IPS-20b (cell line): Measurements from ENCODE around the gene VPS13D.
A peak's percentile ranks its signal among the peaks of the same experiment; 100 is the strongest.

Experiments
- H3K27ac ChIP-seq: one replicate; pipeline ENCODE4 v1.5.1; 2013; ENCODE audit warnings: low read length
- H3K27me3 ChIP-seq: 2 replicates; pipeline ENCODE4 v1.6.1; 2013; ENCODE audit warnings: mild to moderate bottlenecking, low read length, inconsistent platforms; ENCODE audit not compliant: insufficient read depth
- H3K36me3 ChIP-seq: 2 replicates; pipeline ENCODE4 v1.6.1; 2013; ENCODE audit warnings: low read depth, mild to moderate bottlenecking, inconsistent platforms, low read length, moderate library complexity; ENCODE audit not compliant: insufficient read depth
- H3K4me1 ChIP-seq: 2 replicates; pipeline ENCODE4 v1.6.1; 2013; ENCODE audit warnings: mild to moderate bottlenecking, control low read depth, inconsistent platforms, low read length, moderate library complexity; ENCODE audit not compliant: insufficient read depth
- H3K4me3 ChIP-seq: 2 replicates; pipeline ENCODE4 v1.5.1; 2013; ENCODE audit warnings: mild to moderate bottlenecking, low read length, inconsistent platforms
- H3K9ac ChIP-seq: 2 replicates; pipeline ENCODE4 v1.6.1; 2013; ENCODE audit warnings: low read depth, mild to moderate bottlenecking, inconsistent platforms, low read length, moderate library complexity
- H3K9me3 ChIP-seq: 2 replicates; pipeline ENCODE4 v1.6.1; 2013; ENCODE audit warnings: mild to moderate bottlenecking, low read depth, low read length, inconsistent platforms; ENCODE audit not compliant: insufficient read depth

VPS13D gene

DNA sequence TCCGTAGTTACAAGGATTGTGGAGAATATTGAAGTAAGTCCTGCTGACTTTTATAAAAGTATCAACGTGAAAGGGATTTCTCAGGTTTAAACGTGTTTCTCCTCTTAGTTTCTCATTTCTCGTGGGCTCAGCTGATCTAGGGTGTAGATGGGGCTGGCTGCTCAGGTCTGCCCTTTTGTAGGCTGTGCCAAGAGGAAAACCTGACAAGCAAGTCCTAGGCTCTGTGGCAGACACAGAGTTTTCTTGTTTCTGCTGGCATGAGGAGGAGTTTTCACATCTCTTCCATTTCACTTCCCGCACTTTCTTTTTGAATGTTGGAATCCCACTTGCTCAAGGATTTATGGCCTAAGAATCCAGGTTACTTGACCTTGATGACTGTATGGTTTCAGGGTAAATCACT lies 14.8 kb downstream of the VPS13D start:
- H3K9ac ChIP-seq, result no peak overlapping the region
- no peaks in the 10 kb centered on the region for H3K9me3 ChIP-seq
- H3K36me3 ChIP-seq, result peaks cover 30% of the 10 kb centered on the region
- no peaks in the 10 kb centered on the region for H3K27me3 ChIP-seq
- peaks cover 31% of the 10 kb centered on the region for H3K4me1 ChIP-seq
- no peak overlapping the region for H3K4me3 ChIP-seq
- no peak overlapping the region for H3K27ac ChIP-seq

DNA sequence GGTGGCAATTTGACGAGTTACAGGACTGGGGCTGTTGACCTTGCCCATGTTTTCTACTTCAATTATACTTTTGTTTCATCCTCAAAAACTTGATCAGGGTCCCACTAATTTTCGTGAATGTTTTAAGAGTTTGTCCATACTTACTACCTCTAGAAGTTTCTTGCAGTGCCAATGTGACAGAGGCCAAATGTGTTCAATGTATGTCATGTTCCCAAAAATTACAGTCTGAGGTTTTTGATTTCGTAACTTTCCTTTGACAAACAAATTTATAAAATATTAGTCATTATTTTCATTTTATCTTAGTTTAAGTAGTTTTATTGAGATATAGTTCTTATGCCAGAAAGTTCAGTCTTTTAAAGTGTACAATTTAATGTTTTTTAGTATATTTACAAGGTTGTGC lies 15.3 kb downstream of the VPS13D start:
- Histone ChIP-seq H3K9me3 (no peaks in the 10 kb centered on the region), H3K9ac (no peak overlapping the region), H3K4me1 (peaks cover 33% of the 10 kb centered on the region), H3K27ac (no peak overlapping the region), H3K4me3 (no peak overlapping the region), H3K27me3 (no peaks in the 10 kb centered on the region), H3K36me3 (peaks cover 33% of the 10 kb centered on the region)

DNA sequence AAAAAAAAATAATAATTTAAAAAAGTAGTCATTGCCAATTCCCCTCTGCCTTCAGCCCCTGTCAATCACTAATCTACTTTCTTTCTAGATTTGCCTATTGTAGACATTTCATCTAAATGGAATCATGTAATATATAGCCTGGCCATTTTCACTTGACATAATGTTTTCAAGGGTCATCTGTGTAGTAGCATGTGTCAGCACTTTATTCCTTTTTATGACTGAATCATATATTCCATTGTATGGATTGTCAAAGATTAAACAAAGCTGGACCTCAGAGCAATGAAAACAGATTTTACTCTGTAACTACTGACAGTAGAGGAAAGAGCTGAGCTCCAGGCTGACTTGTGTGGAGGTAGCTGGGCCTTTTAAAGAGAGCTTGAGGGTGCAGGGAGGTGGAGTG lies 15.9 kb downstream of the VPS13D start:
- no peak overlapping the region for H3K27ac ChIP-seq
- peaks cover 34% of the 10 kb centered on the region for H3K4me1 ChIP-seq
- H3K9me3 ChIP-seq, result no peaks in the 10 kb centered on the region
- peaks cover 40% of the 10 kb centered on the region for H3K36me3 ChIP-seq
- no peak overlapping the region for H3K4me3 ChIP-seq
- no peak overlapping the region for H3K9ac ChIP-seq
- H3K27me3 ChIP-seq, result no peaks in the 10 kb centered on the region

DNA sequence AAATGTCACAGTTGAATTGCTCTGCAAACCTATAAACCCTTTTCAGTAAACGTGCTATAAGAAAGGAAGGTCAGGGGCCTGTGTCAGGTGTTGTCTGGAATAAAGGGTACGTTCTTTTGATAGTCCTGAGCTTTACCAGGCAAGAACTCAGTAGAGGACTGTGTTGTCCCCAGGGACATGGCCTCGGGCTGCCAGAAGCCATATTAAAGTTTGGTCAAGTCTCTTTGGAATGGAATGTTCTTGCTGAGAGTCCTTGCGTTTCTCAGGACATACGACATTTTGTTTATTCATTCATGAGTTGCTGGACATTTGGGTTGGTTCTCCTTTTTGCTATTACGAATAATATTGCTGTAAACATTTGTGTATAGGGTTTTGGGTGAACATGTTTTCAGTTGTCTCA lies 16.8 kb downstream of the VPS13D start:
- peaks cover 30% of the 10 kb centered on the region; the same call in 1 of the 2 replicates for H3K4me1 ChIP-seq
- H3K27ac ChIP-seq, result no peak overlapping the region
- H3K4me3 ChIP-seq, result no peak overlapping the region
- no peaks in the 10 kb centered on the region for H3K27me3 ChIP-seq
- H3K9ac ChIP-seq, result no peak overlapping the region
- peaks cover 47% of the 10 kb centered on the region for H3K36me3 ChIP-seq
- no peaks in the 10 kb centered on the region for H3K9me3 ChIP-seq

DNA sequence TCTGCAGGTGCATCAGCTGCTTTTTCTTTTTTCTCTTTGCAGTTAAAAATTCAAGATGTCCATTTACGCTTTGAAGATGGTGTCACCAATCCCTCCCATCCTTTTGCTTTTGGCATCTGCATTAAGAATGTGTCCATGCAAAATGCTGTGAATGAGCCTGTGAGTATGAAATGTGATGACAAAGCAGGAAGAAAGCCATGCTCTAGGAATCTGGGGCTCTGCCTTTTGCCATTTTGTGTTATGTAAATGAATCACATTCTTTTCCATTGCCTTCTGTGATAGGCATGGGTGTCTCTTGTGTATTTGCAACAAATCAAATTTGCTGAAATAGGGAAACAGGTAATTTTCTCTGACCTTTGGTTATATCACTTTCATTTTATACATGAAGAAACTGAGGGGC lies 19.4 kb downstream of the VPS13D start:
- no peak overlapping the region for H3K9ac ChIP-seq
- no peaks in the 10 kb centered on the region for H3K9me3 ChIP-seq
- peak overlapping the region; percentile 1; the same call in 1 of the 2 replicates for H3K4me3 ChIP-seq
- H3K4me1 ChIP-seq, result peaks cover 18% of the 10 kb centered on the region; the same call in 1 of the 2 replicates
- peak overlapping the region; percentile 9 for H3K27ac ChIP-seq
- H3K36me3 ChIP-seq, result peaks cover 63% of the 10 kb centered on the region
- no peaks in the 10 kb centered on the region for H3K27me3 ChIP-seq

DNA sequence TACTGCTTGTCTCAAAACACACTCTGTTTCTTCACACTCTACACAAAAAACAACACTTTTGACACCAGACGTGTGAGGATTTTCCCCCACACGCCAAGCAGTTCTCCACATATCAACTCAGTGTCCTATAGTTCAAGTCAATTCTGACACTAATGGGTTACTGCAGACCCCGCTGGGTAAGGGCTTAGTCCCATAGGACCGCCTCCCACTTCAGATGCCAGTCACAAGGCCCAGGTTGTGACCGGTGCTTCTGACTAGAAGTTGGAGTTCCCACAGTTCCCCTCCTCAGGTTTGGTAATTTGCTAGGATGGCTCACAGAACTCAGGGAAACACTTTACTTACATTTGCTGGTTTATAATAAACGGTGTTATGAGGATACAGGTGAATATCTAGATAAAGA lies 19.9 kb downstream of the VPS13D start:
- Histone ChIP-seq H3K4me3 (peak overlapping the region; percentile 1; the same call in 1 of the 2 replicates), H3K9me3 (no peaks in the 10 kb centered on the region), H3K27ac (peak overlapping the region; percentile 9), H3K27me3 (no peaks in the 10 kb centered on the region), H3K9ac (no peak overlapping the region), H3K4me1 (peaks cover 18% of the 10 kb centered on the region; the same call in 1 of the 2 replicates), H3K36me3 (peaks cover 57% of the 10 kb centered on the region)

DNA sequence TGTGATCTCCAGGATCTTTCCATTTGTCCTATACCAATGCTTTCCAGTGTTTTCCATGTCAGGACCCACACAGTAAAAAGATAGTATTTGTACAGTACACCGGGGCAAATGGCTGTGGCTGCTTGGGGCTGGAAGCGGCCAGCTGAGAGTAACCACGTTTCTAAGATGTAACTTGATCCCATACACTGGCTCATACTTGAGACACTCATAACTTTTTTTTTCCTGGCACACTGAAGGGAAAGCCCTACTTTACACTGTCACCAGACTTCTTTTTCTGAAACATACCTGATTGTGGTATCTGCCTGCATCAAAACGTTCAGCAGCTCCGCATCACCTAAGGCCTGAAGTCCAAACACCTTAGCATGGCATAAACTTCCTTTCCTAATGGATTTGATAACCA lies 21.6 kb downstream of the VPS13D start:
- Histone ChIP-seq H3K27ac (no peak overlapping the region), H3K9ac (no peak overlapping the region), H3K9me3 (no peaks in the 10 kb centered on the region), H3K4me3 (no peak overlapping the region), H3K4me1 (peaks cover 18% of the 10 kb centered on the region; the same call in 1 of the 2 replicates), H3K27me3 (no peaks in the 10 kb centered on the region), H3K36me3 (peaks cover 48% of the 10 kb centered on the region)

DNA sequence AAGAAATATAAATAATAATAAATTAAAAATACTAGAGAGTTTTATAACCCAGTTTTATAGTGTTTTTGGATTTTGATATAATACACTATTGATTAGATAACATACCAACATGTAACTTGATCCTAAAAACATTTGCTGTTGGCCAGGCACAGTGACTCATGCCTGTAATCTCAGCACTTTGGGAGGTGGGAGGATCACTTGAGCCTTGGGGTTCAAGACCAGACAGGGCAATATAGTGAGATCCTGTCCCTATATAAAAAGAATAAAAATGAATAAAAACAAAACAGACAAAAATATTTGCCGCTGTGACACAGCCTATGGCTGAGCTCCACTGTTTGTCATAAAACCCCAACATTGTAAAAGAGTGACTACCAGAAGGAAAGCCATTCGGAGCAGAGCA lies 26.1 kb downstream of the VPS13D start:
- peaks cover 66% of the 10 kb centered on the region for H3K36me3 ChIP-seq
- H3K4me3 ChIP-seq, result no peak overlapping the region
- no peaks in the 10 kb centered on the region for H3K27me3 ChIP-seq
- H3K27ac ChIP-seq, result no peak overlapping the region
- no peak overlapping the region for H3K9ac ChIP-seq
- H3K9me3 ChIP-seq, result no peaks in the 10 kb centered on the region
- no peaks in the 10 kb centered on the region for H3K4me1 ChIP-seq

DNA sequence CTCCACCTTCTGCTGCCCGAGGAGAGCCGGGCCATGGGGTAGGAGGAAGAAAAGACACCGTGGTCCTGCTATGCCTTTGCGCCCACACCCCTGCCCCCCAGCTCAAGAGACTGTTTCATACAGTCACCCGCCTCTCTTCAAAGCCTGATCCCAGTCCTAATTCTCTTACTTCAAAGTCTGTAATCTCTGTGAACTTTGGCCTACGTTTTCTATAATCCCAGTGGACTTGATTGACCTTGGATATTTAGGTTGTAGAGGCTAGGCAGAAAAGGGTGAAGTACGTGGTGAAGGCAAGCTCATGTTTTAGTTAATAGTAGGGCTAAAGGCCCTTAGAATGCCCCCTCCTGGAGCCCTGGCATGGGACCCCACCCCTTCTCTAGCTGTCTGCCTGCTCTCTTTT lies 28.4 kb downstream of the VPS13D start:
- no peaks in the 10 kb centered on the region for H3K27me3 ChIP-seq
- H3K27ac ChIP-seq, result no peak overlapping the region
- H3K9me3 ChIP-seq, result no peaks in the 10 kb centered on the region
- H3K4me3 ChIP-seq, result no peak overlapping the region
- peaks cover 75% of the 10 kb centered on the region for H3K36me3 ChIP-seq
- no peak overlapping the region for H3K9ac ChIP-seq
- no peaks in the 10 kb centered on the region for H3K4me1 ChIP-seq

DNA sequence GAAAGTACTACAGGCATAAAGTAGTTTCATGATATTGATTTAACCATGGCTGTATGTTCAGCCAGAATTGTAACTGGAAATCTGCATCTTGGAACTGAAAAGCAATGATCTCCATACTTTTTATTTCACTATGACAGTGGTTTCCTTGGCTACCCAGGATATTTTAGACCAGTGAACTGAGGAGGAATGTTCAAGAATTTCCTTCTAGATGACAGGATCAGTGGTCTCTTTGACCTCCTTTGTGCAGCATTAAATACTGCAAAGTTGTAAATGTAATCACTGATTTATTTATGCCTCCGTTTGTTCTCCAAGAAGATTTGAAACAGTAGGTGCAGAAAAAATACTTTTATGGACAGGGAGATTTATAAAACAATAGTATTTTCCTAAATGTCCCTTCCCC lies 39.5 kb downstream of the VPS13D start:
- Histone ChIP-seq H3K4me1 (no peaks in the 10 kb centered on the region), H3K4me3 (no peak overlapping the region), H3K9me3 (no peaks in the 10 kb centered on the region), H3K27ac (no peak overlapping the region), H3K9ac (no peak overlapping the region), H3K36me3 (peaks cover 66% of the 10 kb centered on the region), H3K27me3 (no peaks in the 10 kb centered on the region)

DNA sequence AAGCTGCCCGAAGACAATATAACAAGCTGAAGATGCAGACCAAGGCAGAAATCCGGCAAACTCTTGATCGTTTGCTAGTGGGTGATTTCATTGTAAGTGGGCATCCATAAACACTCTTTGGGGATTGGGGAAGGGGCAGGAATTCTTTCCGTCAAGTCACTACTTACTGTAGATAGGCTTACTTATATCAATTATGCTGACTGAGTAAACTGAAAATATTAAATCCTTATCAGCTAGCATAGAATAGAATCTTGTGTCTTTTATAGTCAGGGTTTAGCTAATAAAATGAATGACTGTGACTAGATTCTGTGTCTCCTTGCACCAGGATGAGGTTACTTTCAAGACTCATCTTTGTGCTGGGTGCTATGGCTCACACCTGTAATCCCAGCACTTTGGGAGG lies 41.2 kb downstream of the VPS13D start:
- peaks cover 57% of the 10 kb centered on the region for H3K36me3 ChIP-seq
- H3K4me3 ChIP-seq, result no peak overlapping the region
- H3K4me1 ChIP-seq, result no peaks in the 10 kb centered on the region
- no peak overlapping the region for H3K27ac ChIP-seq
- H3K9me3 ChIP-seq, result no peaks in the 10 kb centered on the region
- H3K9ac ChIP-seq, result no peak overlapping the region
- no peaks in the 10 kb centered on the region for H3K27me3 ChIP-seq

DNA sequence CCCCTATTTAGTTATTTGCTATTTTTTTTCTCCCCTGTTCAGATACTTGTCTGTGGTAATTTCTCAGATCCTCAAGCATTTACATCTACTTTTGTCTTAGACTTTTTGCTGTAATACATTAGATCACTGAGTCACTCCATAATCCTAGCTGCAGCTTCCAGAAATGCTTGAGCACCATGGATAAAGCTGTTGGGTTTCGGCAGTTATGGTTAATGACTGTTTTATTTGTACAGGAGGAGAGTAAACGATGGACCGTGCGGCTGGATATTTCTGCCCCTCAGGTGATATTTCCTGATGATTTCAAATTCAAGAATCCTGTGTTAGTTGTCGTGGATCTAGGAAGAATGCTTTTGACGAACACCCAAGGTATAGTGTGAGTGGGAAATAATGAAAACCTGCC lies 42.9 kb downstream of the VPS13D start:
- no peaks in the 10 kb centered on the region for H3K4me1 ChIP-seq
- H3K27ac ChIP-seq, result no peak overlapping the region
- no peaks in the 10 kb centered on the region for H3K27me3 ChIP-seq
- no peaks in the 10 kb centered on the region for H3K9me3 ChIP-seq
- peaks cover 65% of the 10 kb centered on the region for H3K36me3 ChIP-seq
- no peak overlapping the region for H3K4me3 ChIP-seq
- no peak overlapping the region for H3K9ac ChIP-seq

DNA sequence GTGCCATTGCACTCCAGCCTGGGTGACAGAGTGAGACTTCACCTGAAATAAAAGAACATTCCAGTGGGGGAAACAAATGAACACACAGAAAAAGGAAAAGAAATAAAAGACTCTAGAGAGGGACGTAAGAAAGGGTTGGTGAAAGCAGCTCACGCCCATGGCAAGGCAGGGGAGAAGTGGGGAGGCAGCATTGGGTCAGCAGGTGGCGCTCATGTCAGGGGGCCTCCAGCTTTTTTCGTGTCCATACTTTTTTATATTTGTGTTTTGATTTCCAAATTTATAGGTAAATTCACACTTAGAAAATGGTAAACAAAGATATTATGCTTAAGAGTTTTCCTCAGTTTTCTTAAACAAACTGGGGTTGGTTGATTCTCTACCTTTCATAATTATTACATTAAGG lies 45.5 kb downstream of the VPS13D start:
- peaks cover 68% of the 10 kb centered on the region for H3K36me3 ChIP-seq
- no peak overlapping the region for H3K4me3 ChIP-seq
- no peak overlapping the region for H3K27ac ChIP-seq
- no peaks in the 10 kb centered on the region for H3K9me3 ChIP-seq
- H3K9ac ChIP-seq, result no peak overlapping the region
- no peaks in the 10 kb centered on the region for H3K4me1 ChIP-seq
- no peaks in the 10 kb centered on the region for H3K27me3 ChIP-seq
